Measurements from ENCODE around the gene SPAAR.

DNA sequence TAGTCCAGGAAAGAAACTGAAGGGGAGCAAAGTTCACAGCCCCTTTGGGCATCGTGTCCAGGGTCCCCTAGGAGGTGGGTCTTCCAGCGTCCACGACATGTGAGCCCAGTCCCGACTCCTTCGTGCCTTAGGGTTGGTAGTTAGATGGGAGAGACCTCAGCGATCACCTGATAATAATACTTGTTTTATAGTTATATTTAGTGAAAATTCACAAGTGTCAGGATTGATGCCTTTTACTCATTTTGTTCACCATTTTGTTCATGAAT, 20.1 kb downstream of the SPAAR start:
- TF ChIP-seq CTCF (IDR thresholded peaks at IDR 0.05; ENCODE audit: low read length) (no peak), EZH2 (IDR thresholded peaks at IDR 0.05; ENCODE audit: borderline replicate concordance, low read length) (no peak)
